ENCODE results near the gene SRL.

The SRL gene

GRCh38 chr16:4241928-4242283, at the start of gene SRL:
SRL (minus strand) TSS chr16:4242080; CDS start chr16:4242067, 13 bp downstream.
- TF ChIP-seq CTCF (conservative IDR thresholded peaks at IDR 0.05; ENCODE audit: low read length) = no peak
- DNase-seq (ENCODE audit: low read depth) = no peak
- H3K4me3 ChIP-seq (ENCODE audit: low read length) = no peak within 1 kb of the TSS

GRCh38 chr16:4290236-4290830, 48.5 kb upstream of the SRL start:
- peak; percentile 92 for DNase-seq (ENCODE audit: low read depth)
- H3K4me3 ChIP-seq (ENCODE audit: low read length) = no peak overlapping the region

GRCh38 chr16:4288148-4288921, 46.5 kb upstream of the SRL start:
- H3K4me3 ChIP-seq (ENCODE audit: low read length) = no peak overlapping the region
- TF ChIP-seq CTCF (conservative IDR thresholded peaks at IDR 0.05; ENCODE audit: low read length) = peak; percentile 78
- peak; percentile 46 for DNase-seq (ENCODE audit: low read depth)

More at GRCh38 chr16:4290236-4290830, 48.5 kb upstream of the SRL start:
- peak; percentile 44 for TF ChIP-seq CTCF (conservative IDR thresholded peaks at IDR 0.05; ENCODE audit: low read length)

- DNase-seq (ENCODE audit: low read depth) = no peak
- no peak for TF ChIP-seq CTCF (conservative IDR thresholded peaks at IDR 0.05; ENCODE audit: low read length)
Measured at GRCh38 chr16:4285167-4285566, 43.3 kb upstream of the SRL start.

GRCh38 chr16:4283939-4284338, 42.1 kb upstream of the SRL start:
- H3K4me3 ChIP-seq (ENCODE audit: low read length) = no peak overlapping the region
- no peak for DNase-seq (ENCODE audit: low read depth)
- TF ChIP-seq CTCF (conservative IDR thresholded peaks at IDR 0.05; ENCODE audit: low read length) = no peak

More at GRCh38 chr16:4285167-4285566, 43.3 kb upstream of the SRL start:
- H3K4me3 ChIP-seq (ENCODE audit: low read length) = no peak overlapping the region

- H3K4me3 ChIP-seq (ENCODE audit: low read length) = no peak overlapping the region
- no peak for TF ChIP-seq CTCF (conservative IDR thresholded peaks at IDR 0.05; ENCODE audit: low read length)
- DNase-seq (ENCODE audit: low read depth) = no peak
Measured at GRCh38 chr16:4283441-4283840, 41.6 kb upstream of the SRL start.

- no peak for TF ChIP-seq CTCF (conservative IDR thresholded peaks at IDR 0.05; ENCODE audit: low read length)
- DNase-seq (ENCODE audit: low read depth) = no peak
- no peak overlapping the region for H3K4me3 ChIP-seq (ENCODE audit: low read length)
Measured at GRCh38 chr16:4280625-4281024, 38.7 kb upstream of the SRL start.

All from AG10803 (cell line).